Measurements from ENCODE around the gene MSI1.

GRCh38 chr12:120376009-120376408 lies 7.0 kb upstream of the MSI1 start:
- TF ChIP-seq TAF1 (IDR thresholded peaks at IDR 0.05; ENCODE audit: borderline replicate concordance, low read depth, low read length) (no peak), POLR2A (IDR thresholded peaks at IDR 0.05; ENCODE audit: low read depth, low read length) (no peak), POLR2AphosphoS5 (IDR thresholded peaks at IDR 0.05; ENCODE audit: low read depth, low read length) (no peak)
